Cardiac atrium fibroblast (primary cell): ENCODE data around the gene WEE2. TPM values are rescaled to one million over a fixed set of nuclear protein-coding genes. Genes with fewer than 3 reads are reported as not detected.

Experiments
- total RNA-seq: library from RNA; depleted of rRNA; stranded (reverse); fragments of >200 nt; gene quantifications from 2 replicates; pipeline ENCODE4 v1.2.3, GENCODE V29; 2015

Gene WEE2
- total RNA-seq = not detected in 2 replicates

GRCh38 chr7:141708351-141708750 lies at the start of gene WEE2:
Gene WEE2 (plus strand): TSS chr7:141708353. CDS start chr7:141708759, 406 bp downstream.

GRCh38 chr7:141702047-141702567 lies 6.0 kb upstream of the WEE2 start, which contains the start of gene DENND11:
Gene DENND11 (minus strand): TSS chr7:141702166. CDS start chr7:141702153, 13 bp downstream.

DNA sequence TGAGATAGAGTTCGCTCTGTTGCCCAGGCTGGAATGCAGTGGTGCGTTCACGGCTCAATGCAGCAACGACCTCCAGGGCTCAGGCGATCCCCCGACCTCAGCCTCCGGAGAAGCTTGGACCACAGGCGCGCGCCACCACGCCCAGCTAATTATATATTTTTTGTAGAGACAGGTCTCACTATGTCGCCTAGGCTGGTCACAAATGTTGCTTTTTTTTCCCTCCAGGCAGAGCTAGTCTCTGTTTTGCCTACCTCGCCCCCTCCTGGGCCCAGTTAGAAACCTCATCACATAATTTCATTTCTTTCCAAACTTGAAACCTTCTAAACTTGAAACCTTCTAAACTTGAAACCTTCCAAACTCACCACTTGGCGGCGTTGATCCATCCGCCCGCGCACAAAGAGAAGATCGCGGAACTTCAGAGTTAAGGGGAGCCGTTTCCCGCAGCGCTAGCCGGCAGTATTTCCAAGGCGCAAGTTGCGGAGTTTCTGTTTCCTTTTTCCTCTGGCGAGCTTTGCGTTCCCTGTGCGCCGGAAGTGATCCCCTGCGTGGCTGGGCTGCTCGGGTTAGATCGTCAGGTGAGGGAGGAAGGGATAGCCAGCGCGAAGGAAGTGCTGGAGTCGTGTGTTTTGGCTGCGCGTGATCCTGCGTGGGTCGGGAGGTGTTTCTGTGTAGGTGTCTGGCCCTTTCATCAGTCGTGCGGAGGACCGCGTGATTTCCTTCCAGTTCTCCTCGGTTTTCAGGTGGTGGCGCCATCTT lies 29.9 kb downstream of the WEE2 start, which contains the start of gene SSBP1:
Gene SSBP1 (plus strand): TSS at position 523 of the 756 bp plus-strand sequence. CDS start 809 bp downstream, outside the sequence.

GRCh38 chr7:141763797-141764196 lies 55.6 kb downstream of the WEE2 start, which contains the start of gene TAS2R3:
Gene TAS2R3 (plus strand): TSS chr7:141764097. CDS start chr7:141764159, 62 bp downstream.

DNA sequence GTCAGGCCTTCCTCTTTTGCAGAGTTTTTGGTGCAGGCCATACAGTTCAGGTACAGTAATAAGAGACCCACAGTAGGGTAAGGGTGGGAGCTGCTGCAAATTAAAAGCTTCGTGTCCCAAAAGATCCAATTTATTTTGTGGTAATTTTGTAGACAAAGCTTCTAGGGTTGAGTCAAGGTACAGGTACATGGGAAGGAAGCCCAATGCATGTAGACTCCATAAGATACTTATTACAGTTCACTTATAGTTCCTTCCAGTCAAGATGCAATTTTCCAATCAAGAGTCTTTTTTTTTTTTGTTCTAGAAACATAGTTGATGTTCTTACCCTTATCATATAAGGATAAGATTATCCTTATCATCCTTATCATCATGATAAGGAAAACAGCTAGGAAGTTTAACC lies 68.2 kb downstream of the WEE2 start, which contains the start of gene TAS2R4:
Gene TAS2R4 (plus strand): TSS at position 301 of the 400 bp plus-strand sequence. CDS start 1,815 bp downstream, outside the sequence.

Other genes with a start within 250 kb of the WEE2 start
- gene AGK, start 156.9 kb upstream of the WEE2 start, total RNA-seq = 20.6 and 28.0 TPM in 2 replicates
- gene DENND11, start 6.2 kb upstream of the WEE2 start, total RNA-seq = 3.8 and 4.4 TPM in 2 replicates
- gene SSBP1, start 30.0 kb downstream of the WEE2 start, total RNA-seq = 170 and 180 TPM in 2 replicates
- not detected in 2 replicates for gene TAS2R3, start 55.7 kb downstream of the WEE2 start, total RNA-seq
- under 0.01 and 0.16 TPM in 2 replicates for gene TAS2R4, start 68.3 kb downstream of the WEE2 start, total RNA-seq
- 0.16 and 2.7 TPM in 2 replicates for gene TAS2R5, start 81.9 kb downstream of the WEE2 start, total RNA-seq
- not detected in 2 replicates for gene PRSS37, start 133.1 kb downstream of the WEE2 start, total RNA-seq
- not detected in 2 replicates for gene OR9A4, start 208.0 kb downstream of the WEE2 start, total RNA-seq
- gene CLEC5A, start 238.6 kb downstream of the WEE2 start, total RNA-seq = not detected in 2 replicates